HG03354 (cell line): ENCODE measurements around the gene FEZF1.

ENCODE experiments used
- ATAC-seq: cut with Tn5 transposase; IDR thresholded peaks from one replicate; pipeline ENCODE4 v1.9.1; 2021; ENCODE audit warnings: mild to moderate bottlenecking; ENCODE audit not compliant: unreplicated experiment, poor library complexity, severe bottlenecking

Gene FEZF1

DNA sequence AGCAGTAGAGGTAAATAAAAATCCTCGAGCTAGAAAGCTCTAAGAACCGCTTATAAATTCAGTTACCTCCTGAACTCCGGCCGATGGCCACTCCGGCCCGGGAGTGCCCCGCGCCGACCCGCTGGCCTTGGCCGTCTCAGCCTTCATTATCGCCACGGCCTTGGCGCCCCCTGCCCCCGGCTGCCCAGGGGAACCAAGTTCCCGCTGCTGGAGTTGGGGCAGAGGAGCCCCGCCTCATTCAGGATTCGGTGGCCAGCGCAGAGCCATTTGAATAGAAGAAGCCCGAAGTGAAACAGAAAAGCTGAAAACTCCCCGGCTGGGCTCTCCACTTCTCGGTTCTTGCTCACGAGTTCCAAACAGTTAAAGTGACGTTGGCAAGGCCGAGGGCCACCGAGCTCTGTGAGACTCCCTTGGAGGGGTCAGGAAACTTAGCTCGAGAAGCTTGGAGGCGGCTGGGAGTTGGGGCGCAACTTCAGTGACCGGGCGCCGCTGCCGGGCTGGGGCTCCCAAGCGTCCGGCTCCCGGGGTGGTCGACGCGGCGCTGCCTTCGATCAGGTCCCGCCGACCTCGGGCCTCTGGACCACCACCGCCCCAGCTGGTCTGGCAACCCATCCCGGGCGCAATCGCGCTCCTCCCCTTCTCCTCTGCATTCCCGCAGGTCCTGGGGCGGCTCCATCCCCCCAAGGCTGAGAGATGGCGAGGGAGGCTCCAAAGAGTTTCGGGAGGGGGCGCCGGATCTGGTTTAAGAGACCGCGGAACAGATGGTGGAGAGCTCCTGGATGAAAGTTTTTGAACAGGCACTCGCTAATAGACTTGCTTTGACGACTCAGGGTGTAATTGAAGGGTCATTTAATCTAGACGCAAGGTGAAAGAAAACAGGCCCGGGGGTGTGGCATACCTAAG is 5.8 kb upstream of the FEZF1 start:
- ATAC-seq = peak; percentile 59

- ATAC-seq = no peak
Measured at GRCh38 chr7:122309421-122309820, 4.9 kb upstream of the FEZF1 start.

DNA sequence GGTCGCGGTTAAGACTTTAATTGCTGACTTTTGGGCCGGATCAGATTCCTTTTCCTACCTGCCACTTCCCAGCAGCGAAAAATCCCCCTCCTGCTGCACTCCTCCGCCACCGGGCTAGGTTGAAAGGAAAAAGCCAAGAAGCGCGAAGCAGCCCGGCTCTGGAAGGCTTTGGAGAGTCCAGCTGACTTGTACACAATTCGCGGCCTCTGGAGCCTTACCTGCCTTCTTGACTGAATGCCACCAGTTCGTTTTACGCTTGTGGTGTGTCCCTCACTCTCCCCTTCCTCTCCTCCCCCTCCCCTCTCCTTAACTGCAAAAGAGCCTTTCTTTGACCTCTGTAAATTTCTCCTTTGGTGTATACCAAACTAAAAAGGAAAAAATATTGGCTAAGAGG is 2.7 kb upstream of the FEZF1 start:
- ATAC-seq = no peak

DNA sequence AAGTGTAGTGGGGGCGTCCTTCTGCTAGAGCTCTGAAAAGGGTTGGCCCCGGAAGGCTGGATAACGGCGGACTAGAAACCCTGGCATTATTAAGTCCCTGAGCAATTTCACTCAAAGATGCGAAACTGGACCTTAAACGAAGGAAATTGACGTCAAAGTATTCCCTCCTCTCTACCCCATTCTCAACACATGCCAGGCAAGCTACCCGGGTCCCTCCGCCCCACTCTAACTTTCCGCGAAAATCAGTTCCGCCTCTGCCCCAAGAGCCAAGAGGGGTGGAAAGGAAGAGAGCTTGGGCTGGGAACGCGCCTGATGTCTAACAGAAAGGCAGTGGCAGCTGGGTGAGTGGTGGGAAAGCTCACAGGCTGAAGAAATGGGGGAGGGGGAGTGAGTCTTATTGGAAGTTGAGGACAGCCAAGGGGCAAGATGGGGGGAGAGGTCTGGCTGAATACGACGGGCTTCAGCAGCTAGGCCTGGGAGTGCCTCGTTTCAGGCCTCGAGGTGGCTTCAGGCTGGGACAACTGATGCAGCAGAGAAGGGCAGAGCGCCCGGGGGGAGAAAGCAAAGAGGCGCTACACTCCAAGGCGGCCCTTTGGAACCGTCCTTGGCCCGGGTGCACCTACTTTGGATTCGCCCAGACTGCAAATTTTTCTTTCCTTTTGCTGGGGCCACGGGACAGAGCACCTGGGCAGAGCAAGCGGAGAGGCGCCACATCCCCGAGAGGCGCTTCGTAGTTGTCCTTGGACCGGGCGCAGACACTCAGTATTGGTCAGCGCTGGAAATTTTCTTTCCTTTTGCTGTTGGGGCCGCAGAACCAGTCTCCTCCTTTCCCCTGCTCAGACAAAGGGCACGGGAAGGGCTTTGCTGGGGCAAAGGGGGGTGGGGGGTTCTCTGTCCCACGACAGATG is 2.0 kb upstream of the FEZF1 start:
- ATAC-seq = no peak

DNA sequence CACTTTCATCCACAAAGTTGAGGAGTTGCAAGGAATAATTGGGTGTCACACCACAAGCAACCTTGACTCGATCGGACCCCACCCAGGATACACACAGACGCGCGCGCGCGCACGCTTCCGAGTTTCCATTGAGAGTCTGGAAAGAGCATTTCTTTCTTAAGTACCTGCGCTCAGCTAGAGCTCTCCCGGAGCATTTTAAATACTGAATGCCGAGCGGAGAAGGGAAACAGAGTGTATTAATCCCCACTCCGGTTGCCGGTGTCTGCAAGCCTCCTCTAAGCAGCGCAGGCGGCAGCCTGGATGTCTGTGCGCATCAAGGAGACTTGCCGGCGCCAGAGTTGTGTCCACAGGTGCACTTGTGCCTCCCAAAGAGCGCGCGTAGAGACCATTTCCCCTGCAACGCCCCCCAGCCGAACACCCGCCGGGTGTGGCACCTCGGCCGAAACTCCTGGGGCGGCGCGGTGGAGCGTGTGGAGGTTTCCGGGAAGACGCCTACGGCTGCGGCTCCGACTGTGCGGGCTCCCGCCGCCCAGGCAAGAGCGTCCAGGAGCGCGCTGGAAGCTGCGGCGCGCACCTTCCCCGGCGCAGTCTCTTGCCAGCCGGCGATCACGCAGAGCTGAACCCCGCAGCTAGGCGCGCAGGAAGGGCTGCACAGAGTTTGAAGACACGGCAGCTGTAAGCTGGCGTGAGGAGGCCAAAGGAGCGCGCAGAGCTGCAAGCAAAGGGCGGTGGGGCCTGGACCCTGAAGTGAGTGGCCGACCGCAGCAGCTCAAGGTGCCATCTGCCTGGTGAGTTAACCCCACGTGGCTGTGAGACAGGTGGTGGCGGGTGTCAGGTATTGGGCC is 1.1 kb upstream of the FEZF1 start:
- no peak for ATAC-seq

DNA sequence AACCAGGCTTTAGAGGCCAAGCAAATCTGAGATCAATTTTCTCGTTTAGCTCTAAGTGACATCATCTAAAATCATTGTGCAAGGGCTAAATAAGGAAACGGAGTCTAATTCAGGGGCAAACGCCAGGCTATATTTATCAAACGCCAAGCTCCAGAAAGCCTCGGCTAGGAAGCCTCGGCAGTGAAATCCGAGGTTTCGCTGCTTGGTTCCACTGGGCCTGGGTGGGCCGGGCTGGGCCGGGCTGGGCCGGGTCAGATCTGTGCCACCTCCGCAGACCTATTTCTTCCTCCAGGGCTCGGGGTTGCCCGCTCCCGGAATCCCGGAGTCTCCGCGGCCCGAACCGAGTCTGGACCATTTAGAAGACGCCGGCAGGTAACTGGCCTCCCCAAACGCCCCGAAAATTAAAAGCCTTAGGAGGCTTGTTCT is 459 bp upstream of the FEZF1 start:
- no peak for ATAC-seq

DNA sequence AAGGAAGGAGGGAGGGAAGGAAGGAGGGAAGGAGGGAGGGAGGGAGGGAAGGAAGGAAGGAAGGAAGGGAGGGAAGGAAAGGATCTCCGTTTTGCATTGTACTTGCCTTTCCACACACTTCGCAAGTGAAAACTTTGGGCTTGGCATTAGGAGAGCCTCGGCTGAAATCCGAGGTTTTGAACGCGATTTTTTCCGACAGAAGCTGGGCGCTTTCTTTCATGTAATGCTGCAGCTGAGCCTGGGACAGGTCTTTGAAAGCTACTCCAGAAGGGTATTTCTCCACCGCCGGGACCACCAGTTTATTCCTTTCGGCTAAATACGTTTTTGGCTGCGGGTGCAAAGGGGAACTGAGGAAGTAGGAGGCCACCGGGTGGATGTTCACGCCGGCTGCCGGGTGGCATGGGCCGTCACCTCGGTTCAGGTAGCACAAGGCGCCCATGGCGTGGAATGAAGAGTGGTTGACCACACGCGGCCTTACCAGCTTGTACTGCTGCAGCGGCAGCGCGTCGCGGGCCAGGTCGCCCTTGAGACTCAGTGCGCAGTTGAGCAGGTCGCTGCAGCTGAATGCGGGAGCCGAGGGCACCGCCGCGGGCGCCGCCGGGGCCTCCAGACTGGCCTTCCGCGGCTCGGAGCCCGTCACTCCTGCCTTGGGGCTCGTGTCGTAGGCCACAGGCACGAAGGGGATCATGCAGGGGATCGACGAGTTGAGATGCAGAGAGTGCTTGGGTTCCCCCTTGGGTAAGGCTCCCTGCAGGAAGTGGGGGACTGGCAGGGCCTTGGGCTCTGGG is 825 bp downstream of the FEZF1 start:
- ATAC-seq = no peak

DNA sequence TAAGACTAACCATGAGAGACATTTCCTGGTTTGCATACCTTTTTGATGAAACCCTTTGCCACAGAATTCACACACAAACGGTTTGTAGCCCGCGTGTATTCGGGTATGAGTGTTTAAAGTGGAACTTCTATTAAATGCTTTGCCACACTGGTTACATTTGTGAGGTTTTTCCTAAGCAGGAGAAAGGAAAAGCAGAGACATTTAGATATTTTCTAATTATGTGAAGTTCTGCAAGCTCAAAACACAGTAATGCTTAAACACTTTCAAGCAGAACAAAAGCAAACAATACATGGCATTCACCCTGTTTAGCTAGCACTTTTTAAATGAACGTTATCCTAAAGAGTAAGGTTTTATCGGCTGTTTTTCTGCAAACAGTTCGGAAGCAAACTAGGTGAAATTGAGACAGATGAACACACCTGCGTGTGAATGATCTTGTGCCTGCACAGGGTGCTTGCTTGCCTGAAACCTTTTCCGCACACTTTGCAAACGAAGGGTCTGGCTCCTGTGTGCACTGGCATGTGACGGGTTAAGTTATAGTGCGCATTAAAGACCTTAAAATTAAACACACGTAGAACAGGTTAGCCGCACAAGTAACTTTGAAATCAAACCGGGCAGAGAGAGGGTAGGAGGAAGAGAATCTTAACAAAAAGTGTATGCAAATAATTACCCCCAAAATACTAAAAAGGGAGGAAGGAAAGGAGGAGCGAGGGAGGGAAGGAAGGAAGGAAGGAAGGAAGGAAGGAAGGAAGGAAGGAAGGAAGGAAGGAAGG is 1.6 kb downstream of the FEZF1 start:
- ATAC-seq = no peak

DNA sequence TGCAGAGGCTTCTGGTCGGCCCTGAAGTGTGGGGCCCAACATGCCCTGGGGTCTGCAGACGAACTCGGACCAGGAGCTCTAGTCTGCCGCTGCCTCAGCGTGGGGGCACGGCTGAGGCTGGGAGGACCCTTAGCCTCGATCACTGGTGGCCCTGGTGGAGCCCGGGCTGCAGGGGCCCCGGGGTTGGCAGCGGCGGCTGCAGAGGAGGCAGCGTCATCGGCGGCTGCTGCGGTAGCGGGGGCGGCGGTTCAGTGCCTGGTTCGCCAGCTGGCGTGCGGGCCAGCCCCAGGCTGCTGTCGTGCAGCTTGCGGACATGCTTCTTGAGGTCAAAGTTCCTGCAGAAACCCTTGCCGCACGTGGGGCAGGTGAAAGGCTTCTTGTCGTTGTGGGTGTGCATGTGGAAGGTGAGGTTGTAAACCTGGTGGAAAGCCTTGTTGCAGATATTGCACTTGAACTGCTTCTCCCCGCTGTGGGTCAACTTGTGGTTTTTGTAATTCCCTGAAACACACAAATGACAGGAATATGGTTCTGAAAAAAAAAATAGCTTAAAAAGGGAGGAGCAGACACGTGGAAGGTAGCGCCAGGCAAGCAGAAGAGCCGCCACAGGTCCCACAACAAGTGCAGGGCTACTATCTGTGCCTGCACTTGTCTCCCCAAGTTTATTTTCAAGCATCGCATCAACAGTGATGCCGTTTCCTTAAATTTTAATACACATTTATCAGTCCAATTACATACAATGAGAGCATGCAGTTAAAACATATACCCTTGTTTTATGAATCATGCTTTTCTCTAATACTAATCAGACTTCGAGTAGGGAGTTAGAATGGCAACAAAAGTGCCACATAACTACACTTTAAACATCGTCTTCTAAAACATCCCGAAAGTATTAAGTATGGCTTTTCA is 2.4 kb downstream of the FEZF1 start:
- no peak for ATAC-seq

GRCh38 chr7:122300956-122301833 is 3.4 kb downstream of the FEZF1 start:
- ATAC-seq = no peak

DNA sequence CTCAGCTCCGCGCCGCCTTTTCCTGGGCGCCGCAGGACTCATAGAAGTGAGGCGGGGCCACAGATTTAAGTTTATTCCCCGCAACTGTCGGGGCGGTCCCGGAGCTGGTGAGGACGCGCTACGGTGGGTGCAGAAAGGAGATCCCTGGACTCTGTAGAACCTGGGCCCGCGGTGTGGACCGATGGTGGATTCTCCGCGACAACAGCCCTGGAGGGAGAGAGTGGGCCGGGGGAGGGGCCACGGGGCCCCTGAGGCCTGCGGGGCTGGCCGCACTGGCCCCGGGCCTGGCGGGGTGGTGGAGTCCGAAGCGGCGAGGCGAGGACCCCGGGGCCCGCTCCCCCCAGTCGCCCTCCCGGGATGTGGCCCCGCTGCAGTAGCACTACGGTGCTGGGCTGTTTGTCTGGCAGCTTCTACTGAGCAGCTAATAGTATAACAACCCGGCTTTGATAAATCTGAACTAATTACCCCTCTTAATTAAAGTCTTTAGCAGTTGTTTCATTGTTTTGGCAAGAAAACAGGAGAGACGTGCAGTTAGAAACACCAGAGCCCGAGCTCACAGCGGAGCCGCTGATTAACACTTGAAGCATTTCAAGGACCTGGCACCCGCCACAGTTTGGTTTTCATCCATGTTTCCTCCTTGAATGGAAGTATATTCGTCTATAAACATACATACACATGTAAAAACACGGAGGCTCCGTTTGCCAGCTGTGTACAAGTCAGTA is 4.2 kb downstream of the FEZF1 start:
- no peak for ATAC-seq

DNA sequence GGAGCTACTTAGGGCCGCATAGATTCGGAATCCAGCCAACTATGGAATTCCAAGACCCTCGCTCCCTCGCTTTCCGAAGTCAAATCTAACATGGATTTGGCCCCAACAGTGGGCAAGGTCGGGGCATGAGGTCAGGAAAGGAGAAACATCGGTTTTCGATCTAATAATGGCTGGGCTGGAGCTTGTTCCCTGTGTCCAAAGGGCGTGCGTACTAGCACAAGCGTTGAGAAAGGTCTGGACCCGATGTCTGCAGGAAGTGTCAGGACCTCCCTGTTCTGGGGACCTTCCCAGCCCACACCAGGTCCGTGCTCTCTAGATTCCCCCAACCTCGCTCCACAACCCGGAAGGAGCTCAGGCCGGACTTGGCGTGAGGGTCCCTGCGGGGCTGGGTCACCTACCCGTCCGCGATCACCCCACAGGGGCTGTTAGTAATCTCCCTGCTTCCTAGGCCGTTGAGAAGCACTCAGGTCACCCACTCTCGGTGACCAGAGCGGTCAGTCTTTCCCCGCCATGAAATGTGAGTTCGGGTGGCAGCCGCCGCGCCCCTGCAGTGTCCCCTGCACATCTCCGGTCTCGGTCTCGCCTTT is 4.8 kb downstream of the FEZF1 start:
- no peak for ATAC-seq

GRCh38 chr7:122298618-122299017 is 5.9 kb downstream of the FEZF1 start:
- no peak for ATAC-seq

- no peak for ATAC-seq
Measured at GRCh38 chr7:122298131-122298530, 6.4 kb downstream of the FEZF1 start.

DNA sequence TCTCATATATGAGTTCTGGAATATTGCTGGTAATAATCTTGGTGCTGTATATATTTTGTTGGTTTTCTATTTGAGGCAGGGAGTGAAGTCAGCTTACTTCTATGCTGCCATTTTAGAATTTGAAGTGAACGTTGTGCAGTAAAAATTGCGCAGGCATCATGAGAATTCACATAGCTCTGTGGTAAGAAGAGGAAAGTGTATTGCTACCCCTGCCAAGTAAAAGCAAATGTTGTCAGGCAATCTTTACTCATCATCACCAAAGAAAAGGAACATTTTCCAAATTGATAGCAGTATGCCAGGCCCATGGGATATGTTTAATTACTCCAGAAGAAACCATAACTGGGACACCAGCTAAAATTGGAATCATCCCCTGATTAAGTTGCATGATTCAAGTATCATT is 13.4 kb downstream of the FEZF1 start:
- no peak for ATAC-seq

- ATAC-seq = no peak
Measured at GRCh38 chr7:122290476-122290875, 14.1 kb downstream of the FEZF1 start.
